ENCODE results near the gene NCAM1. TPM values are rescaled to one million over a fixed set of nuclear protein-coding genes. Genes with fewer than 3 reads are reported as not detected.

The NCAM1 gene
- total and polyA plus RNA-seq, 2 of the 13 experiments (the other 11 are each of a cell fraction or from before 2014, with no cell fraction given) = 0.05 TPM; not detected in 1

- H3K4me1 ChIP-seq (ENCODE audit: insufficient read depth, low read length) = 0 out of 2 replicates have a peak, but pooled peaks cover 6% of the 10 kb centered on the region
- no peak overlapping the region for H3K27ac ChIP-seq (ENCODE audit: extremely low read length, insufficient read depth, low read length)
- no peak overlapping the region for H3K4me2 ChIP-seq (ENCODE audit: low read depth, low read length)
- ChIA-PET POLR2A (no interaction called here), CTCF (ENCODE audit: low intra/inter-chr PET ratio, low total read pairs) (no interaction called here)
- H3K27me3 ChIP-seq (ENCODE audit: control insufficient read depth in 1 of 2, insufficient read depth in 2 of 2, low read length in 2 of 2) = peaks cover 3 to 22% of the 10 kb centered on the region in 2 experiments; a peak in 2 of 5 replicates
- 15% methylated on average over 4 of the region's 4 CpGs for WGBS (ENCODE audit: low lambda C conversion rate)
- H3K79me2 ChIP-seq (ENCODE audit: insufficient read depth, low read length) = no peaks in the 10 kb centered on the region
- intact Hi-C loops (cut with micrococcal nuclease; ENCODE audit: unreplicated experiment) (no loop called here), in situ Hi-C loops (cut with HindIII; ENCODE audit: extremely low pct_ligation_motif_present, low pct_unique_long_range_greater_than_20kb) (no loop called here)
- TF ChIP-seq PHF20 (CRISPR knock-in tag; IDR thresholded peaks at IDR 0.05) (no peak), ZNF292 (CRISPR knock-in tag; IDR thresholded peaks at IDR 0.05; ENCODE audit: borderline replicate concordance, low read depth) (no peak), ZBTB38 (CRISPR knock-in tag; IDR thresholded peaks at IDR 0.05) (no peak), PBX2 (CRISPR knock-in tag; IDR thresholded peaks at IDR 0.05) (no peak), ZNF501 (CRISPR knock-in tag; IDR thresholded peaks at IDR 0.05) (no peak), ETV6 (CRISPR knock-in tag; conservative IDR thresholded peaks at IDR 0.05) (no peak), SNAPC5 (CRISPR knock-in tag; IDR thresholded peaks at IDR 0.05; ENCODE audit: borderline replicate concordance) (no peak), ZNF556 (CRISPR knock-in tag; IDR thresholded peaks at IDR 0.05; ENCODE audit: borderline replicate concordance) (no peak), ZNF30 (CRISPR knock-in tag; IDR thresholded peaks at IDR 0.05) (no peak), GATA4 (IDR thresholded peaks at IDR 0.05; ENCODE audit: borderline replicate concordance, low read depth) (no peak), PRDM10 (CRISPR knock-in tag; IDR thresholded peaks at IDR 0.05; ENCODE audit: low read depth) (no peak)
- BruUV-seq (replicated peaks) = no TSS peak
- no peak for FAIRE-seq
- H3K9ac ChIP-seq (ENCODE audit: insufficient read depth, low read depth, low read length) = no peak overlapping the region
- DNase-seq (ENCODE audit: low spot score) = no peak
- no peak overlapping the region for H2AFZ ChIP-seq (ENCODE audit: low read length)
- H3K36me3 ChIP-seq (replicated peaks in 1 of 2; ENCODE audit: control insufficient read depth in 1 of 2, insufficient read depth in 2 of 2, low read length in 2 of 2) = no peaks in the 10 kb centered on the region
- no peaks in the 10 kb centered on the region for H4K20me1 ChIP-seq (ENCODE audit: insufficient read depth, low read length)
- no peak overlapping the region for H3K4me3 ChIP-seq (replicated peaks in 1 of 3; ENCODE audit: insufficient read depth in 1 of 3, low read depth in 2 of 3, low read length in 3 of 3)
- H3K9me3 ChIP-seq (ENCODE audit: low read length) = no peaks in the 10 kb centered on the region
- ATAC-seq = no peak
Measured at GRCh38 chr11:112965656-112966055, 4.4 kb downstream of the NCAM1 start.
